Ovary (tissue), 3 donors: ENCODE data around the gene TRPM3.

Experiments
- EP300 ChIP-seq: sonication (generic); formaldehyde crosslinking; IDR thresholded peaks from one replicate; pipeline ENCODE4 v1.6.1; 2017; ENCODE audit warnings: antibody characterized with exemption
- POLR2A ChIP-seq: fragments of 450-650 bp; IDR thresholded peaks from one replicate; pipeline ENCODE4 v1.6.1; 2017; ENCODE audit warnings: antibody characterized with exemption, mild to moderate bottlenecking, moderate library complexity
- TF ChIP-seq, protein P1 (sequence below), 3 donors: fragments of 450-650 bp in 2 of 3; fragments of 200-600 bp in 1 of 3; IDR thresholded peaks; one replicate each; pipeline versions ENCODE4 v1.5.1 to v1.8.0; 2016 to 2022; ENCODE audit warnings: antibody characterized with exemption in 3 of 3, mild to moderate bottlenecking in 1 of 3
- donor health status: DM: no; HTN: no; CAD: no.

GRCh38 chr9:70641631-70642030 is 479.8 kb downstream of the TRPM3 start:
- TF ChIP-seq EP300 (no peak), POLR2A (no peak)
- TF ChIP-seq, protein P1, sequence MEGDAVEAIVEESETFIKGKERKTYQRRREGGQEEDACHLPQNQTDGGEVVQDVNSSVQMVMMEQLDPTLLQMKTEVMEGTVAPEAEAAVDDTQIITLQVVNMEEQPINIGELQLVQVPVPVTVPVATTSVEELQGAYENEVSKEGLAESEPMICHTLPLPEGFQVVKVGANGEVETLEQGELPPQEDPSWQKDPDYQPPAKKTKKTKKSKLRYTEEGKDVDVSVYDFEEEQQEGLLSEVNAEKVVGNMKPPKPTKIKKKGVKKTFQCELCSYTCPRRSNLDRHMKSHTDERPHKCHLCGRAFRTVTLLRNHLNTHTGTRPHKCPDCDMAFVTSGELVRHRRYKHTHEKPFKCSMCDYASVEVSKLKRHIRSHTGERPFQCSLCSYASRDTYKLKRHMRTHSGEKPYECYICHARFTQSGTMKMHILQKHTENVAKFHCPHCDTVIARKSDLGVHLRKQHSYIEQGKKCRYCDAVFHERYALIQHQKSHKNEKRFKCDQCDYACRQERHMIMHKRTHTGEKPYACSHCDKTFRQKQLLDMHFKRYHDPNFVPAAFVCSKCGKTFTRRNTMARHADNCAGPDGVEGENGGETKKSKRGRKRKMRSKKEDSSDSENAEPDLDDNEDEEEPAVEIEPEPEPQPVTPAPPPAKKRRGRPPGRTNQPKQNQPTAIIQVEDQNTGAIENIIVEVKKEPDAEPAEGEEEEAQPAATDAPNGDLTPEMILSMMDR (IDR thresholded peaks at IDR 0.05): no peak
